Tongue (tissue), 2 donors: Measurements from ENCODE around the gene PPARD. TPM values are rescaled to one million over a fixed set of nuclear protein-coding genes. Genes with fewer than 3 reads are reported as not detected.
A peak's percentile ranks its signal among the peaks of the same experiment; 100 is the strongest.
"Not testable (repeated sequence)": the region's sequence is repeated elsewhere in the genome, so short reads cannot be mapped to it uniquely, and the experiment has no call there.

Source experiments
- DNase-seq: peaks from one replicate; pipeline ENCODE4 v3.0.0-alpha.2; 2015
- total RNA-seq: library from RNA; depleted of rRNA; stranded (reverse); fragments of >200 nt; gene quantifications from one replicate; pipeline ENCODE4 v1.2.3, GENCODE V29; 2014

The PPARD gene
- total RNA-seq, 1 donor from 2014 or later, result 10.6 TPM

DNA sequence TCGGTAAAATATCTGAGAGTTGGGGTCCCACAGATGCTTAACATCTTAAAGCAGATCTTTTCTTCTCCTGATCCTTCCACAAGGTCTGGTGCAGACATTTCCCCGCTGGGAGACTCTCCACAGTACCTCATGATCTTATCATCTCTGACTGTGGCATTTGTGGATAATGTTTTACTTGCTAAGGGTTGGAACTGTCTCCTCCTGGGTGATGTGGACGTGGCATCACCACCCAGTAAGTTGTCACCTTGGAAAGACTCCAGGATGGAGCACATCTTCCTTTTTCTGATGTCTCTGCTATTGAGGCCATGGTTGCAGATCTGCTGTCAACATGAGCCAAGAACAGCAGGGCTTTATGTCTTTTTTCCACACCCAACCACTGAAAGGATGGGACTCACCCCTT lies 67.8 kb downstream of the PPARD start:
- no peak for DNase-seq

DNA sequence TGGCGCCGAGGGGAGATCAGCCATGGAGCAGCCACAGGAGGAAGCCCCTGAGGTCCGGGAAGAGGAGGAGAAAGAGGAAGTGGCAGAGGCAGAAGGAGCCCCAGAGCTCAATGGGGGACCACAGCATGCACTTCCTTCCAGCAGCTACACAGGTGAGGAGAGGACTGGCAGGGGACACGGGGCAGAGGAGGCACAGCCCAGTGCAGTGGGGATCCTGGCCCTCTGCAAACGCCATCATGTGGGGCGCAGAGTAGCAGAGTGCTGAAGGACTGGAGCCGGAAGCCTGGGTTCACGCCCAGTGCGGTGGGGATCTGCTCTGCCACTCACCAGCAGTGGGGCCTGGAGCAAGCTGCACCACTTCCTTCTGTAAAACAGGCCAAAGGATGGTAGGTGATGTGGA lies 68.7 kb downstream of the PPARD start:
- DNase-seq, result no peak

DNA sequence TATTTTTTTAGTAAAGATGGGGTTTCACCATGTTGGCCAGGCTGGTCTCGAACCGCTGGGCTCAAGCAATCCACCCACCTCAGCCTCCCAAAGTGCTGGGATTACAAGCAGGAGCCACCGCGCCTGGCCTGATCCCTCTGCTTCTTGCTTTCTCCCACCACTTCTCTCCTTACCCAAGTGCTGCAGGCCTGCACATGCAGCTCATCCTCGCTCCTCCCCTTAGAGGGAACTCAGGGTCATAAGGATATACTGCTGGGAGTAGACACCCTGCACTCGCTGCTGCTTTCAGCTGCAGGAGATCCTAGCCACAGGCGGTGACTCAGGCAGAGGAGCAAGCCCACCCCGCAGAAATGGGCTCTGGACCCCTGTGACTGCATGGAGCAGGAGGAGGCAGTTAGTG lies 69.7 kb downstream of the PPARD start:
- DNase-seq, result no peak

DNA sequence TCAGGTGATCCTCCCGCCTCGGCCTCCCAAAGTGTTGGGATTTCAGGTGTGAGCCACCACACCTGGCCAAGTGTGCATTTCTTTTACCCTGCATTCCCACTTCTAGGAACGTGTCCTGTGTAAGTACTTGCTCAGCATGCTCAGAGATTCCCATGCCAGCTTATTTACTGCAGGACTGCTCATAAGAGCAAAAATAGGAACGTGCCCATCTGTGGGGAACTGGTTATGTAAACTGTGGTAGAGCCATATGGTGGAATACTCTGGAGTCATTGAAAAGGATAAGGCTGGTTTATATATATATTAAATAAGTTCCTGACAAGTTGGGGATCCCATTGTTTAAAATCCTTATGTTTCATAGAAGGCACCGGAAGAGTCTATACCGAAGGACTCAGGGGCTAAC lies 71.6 kb downstream of the PPARD start:
- DNase-seq, result no peak

DNA sequence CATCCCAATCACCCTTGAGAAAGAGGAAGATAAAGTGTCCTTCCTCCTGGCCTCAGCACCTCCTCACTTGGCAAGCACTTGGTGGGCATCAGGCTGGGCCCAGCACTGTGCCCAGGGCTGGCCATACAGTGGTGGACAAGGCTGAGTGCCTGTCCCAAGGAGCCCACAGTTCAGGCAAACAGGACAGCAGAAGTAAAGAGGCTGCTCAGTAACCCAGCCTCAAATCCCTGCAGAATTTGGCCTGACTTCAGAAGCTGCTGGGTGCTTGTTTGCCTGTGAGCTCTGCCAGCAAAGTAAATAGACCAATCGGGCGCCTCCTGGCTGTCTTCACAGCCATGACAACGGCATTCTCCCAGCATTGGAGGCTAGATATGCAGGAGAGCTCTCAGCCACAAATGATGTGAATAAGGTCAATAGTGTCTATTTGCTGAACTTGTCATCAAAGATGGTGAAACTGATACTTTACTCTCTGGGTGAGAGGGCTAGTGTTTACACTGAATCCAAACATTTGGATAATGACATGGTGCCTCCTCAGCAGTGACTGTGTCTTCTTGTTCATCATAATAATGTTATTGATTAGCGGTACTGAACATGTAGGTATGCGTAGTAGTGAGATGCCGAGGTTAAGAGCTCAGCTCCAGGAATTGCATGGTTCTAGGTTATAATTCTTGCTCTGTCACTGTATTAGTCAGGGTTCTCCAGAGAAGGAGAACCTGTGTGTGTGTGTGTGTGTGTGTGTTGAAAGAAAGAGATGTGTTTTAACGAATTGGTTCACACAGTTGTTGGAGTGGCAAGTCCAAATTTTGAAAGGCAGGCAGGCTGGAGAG lies 72.9 kb downstream of the PPARD start:
- peak; percentile 71 for DNase-seq

DNA sequence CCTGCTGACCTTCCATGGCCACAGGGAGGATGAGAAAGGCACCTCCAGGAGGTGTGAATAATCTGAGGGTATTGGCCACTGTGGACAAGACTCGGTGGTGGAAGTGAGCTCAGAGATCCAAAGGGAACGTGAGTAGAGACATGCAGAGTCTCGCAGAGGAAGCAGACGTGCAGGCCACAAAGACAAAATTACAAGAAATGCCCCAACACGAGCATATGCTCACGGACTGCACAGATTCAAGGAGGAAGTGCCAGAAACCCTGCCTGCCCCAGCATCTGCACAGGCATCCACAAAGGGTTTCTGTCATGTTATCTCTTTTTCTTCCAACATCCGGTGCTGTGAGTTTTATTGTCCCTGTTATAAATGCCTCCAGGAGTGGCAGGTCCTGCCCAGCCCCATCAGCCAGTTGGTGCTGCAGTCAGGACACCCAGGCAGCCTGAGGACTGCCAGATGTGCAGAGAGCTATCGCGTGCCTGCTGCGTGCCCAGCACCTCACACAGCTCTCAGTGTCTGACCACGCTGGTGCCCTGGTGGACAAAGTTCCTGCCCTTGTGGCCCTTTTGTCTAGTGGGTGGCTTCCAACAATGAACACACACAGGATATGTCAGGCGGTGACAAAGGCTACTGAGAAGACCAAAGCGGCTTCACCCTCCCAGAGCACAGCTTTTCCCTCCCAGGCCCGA lies 75.8 kb downstream of the PPARD start:
- no peak for DNase-seq

DNA sequence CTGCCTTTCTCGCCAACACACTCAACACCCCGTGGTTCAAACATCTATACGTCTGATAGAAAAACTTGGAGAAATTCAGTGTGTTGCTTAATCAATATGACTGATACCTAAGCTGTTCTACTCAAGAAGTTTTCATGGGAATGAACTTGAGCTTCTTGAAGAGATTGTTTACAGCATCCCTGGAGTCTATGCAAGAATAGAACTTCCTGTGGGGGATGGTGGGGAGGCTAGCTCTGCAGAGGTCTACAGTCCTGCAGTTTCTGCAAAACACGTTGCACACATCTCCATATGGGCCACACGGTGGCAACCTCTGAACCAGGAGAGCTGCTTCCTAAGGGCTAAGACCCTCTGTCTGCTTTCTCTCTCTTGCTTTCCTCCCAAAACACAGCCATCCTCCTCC lies 77.1 kb downstream of the PPARD start:
- peak; percentile 25 for DNase-seq

DNA sequence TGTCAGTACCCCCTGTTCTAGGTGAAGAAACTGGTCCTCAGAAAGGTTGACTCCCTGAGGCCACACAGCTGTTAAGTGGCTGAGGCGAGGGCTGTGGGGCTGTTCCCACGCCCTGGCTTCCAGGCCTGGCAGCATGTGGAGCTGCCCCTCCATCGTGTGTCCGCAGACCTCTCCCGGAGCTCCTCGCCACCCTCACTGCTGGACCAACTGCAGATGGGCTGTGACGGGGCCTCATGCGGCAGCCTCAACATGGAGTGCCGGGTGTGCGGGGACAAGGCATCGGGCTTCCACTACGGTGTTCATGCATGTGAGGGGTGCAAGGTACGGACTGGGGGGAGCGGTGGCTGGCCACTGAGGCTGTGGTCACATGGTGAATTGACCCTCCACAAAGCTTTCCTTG lies 77.6 kb downstream of the PPARD start:
- no peak for DNase-seq

DNA sequence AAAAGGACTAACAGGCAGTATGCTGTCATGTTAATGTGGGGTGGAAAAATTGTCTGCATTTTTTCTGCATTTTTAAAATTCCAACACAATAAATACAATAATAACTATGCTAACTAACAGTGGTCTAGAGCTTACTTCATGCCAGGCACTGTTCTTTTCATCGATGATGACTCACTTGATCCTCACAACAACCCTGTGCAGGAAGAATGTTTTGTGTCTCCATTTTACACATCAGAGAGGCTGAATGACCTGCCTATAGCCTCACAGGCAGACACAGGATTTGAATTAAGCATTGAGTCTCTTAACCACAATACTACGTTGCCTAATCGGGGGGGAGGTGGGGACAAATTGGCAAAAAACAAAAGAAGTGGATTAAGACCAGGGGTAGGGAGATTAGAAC lies 82.9 kb downstream of the PPARD start:
- no peak for DNase-seq

DNA sequence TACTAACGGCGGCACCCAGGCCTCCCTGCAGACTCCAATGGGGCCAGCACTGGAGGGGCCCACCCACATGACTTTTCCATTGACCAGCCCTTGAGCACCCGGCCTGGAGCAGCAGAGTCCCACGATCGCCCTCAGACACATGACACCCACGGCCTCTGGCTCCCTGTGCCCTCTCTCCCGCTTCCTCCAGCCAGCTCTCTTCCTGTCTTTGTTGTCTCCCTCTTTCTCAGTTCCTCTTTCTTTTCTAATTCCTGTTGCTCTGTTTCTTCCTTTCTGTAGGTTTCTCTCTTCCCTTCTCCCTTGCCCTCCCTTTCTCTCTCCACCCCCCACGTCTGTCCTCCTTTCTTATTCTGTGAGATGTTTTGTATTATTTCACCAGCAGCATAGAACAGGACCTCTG lies 83.7 kb downstream of the PPARD start:
- DNase-seq, result no peak

DNA sequence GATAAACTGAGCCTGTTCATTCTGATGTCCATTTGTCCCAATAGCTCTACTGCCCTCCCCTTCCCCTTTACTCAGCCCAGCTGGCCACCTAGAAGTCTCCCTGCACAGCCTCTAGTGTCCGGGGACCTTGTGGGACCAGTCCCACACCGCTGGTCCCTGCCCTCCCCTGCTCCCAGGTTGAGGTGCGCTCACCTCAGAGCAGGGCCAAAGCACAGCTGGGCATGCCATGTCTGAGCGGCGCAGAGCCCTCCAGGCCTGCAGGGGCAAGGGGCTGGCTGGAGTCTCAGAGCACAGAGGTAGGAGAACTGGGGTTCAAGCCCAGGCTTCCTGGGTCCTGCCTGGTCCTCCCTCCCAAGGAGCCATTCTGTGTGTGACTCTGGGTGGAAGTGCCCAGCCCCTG lies 85.1 kb downstream of the PPARD start:
- DNase-seq, result no peak

DNA sequence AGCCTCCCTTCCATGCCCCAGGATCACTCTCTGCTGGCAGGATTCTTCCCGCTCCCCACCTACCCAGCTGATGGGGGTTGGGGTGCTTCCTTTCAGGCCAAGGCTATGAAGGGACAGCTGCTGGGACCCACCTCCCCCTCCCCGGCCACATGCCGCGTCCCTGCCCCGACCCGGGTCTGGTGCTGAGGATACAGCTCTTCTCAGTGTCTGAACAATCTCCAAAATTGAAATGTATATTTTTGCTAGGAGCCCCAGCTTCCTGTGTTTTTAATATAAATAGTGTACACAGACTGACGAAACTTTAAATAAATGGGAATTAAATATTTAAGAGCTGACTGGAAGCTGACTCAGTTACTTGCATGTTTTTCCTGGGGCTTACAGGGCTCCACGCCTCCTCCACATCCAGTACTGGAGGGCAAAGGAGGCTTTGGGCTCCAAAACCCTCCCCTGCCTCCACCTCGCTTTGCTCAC lies 85.5 kb downstream of the PPARD start:
- DNase-seq, result no peak

DNA sequence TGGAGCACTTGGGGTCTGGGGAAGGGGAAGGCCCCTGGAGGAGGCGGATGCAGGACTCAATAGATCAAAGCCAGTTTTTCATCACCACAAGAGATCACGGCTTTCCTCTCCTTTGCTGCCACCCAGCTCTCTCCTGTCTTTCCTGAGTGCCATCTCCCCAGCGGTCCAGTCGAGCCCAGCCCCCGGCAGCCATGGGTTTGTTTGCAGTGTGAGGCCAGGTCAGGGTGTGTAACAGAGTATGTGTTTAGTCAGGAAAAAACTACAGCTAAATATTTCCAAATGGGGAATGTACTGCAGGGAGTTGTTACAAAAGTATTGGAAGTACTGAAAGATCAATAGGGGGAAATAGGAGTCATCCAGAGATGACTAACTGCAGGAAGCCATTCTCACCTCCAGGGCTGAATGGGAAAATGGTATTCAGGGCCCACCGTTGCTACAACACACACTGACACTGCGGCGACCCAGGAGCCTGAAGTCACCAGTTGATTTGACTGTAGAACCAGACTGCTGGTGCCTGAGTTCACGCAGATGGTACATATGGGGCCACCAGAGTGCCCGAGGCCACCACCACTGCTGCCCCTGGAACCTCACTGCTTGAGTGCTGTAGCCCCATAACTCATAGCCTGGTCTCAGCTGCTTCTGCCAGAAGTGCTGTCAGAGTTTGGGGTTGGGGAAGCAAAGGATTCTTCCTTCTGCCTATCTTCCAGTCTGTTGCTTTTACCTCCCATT lies 86.2 kb downstream of the PPARD start:
- DNase-seq, result no peak

DNA sequence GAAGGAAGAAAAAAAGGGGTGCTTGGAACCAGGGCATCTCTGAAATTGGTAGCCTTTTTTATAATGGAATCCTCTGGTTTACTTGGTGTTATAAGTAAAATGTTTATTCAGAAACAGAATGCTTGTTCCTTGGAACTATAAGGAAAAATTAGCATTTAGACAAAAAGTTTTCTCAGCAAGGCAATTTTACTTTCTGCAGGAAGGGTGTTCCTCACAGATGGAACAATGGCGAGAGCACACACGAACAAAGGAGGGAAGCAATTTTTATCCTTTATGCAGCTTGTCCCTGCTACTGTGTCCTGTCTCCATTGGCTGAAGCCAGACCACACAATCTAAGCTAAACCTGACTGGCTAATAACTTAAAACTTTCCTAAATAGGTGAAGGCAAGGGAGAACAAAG lies 87.1 kb downstream of the PPARD start:
- no peak for DNase-seq

DNA sequence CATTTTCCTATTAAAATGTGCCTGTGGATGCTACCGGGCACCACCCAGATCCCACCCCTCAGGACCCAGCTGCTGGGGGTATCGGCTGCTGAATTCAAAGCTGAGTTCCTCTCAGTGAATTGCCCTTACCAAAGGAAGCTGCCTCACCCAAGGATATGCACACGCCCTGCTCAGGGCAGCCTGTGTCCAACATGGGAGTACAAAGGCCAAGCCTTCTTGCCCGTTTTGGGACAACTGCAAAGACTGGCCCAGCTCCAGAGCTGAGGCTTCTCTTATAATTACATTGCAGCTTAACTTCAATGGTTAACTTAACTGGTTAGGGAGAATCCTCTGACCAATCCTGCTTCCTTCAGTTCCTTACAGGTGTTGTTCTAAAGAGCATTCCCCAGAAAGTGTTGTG lies 89.9 kb downstream of the PPARD start:
- no peak for DNase-seq

DNA sequence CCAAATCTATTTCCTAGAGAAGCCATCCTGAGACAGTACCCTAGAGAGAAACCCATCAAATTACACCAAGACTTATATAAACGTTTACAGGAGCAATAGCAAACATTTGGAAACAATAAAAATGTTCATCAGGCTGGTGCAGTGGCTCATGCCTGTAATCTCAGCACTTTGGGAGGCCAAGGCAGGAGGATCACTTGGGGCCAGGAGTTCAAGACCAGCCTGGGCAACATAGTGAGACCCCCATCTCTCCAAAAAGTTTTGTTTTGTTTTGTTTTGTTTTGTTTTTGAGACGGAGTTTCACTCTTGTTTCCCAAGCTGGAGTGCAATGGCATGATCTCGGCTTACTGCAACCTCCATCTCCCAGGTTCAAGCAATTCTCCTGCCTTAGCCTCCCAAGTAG lies 90.3 kb downstream of the PPARD start:
- DNase-seq, result not testable (repeated sequence)

DNA sequence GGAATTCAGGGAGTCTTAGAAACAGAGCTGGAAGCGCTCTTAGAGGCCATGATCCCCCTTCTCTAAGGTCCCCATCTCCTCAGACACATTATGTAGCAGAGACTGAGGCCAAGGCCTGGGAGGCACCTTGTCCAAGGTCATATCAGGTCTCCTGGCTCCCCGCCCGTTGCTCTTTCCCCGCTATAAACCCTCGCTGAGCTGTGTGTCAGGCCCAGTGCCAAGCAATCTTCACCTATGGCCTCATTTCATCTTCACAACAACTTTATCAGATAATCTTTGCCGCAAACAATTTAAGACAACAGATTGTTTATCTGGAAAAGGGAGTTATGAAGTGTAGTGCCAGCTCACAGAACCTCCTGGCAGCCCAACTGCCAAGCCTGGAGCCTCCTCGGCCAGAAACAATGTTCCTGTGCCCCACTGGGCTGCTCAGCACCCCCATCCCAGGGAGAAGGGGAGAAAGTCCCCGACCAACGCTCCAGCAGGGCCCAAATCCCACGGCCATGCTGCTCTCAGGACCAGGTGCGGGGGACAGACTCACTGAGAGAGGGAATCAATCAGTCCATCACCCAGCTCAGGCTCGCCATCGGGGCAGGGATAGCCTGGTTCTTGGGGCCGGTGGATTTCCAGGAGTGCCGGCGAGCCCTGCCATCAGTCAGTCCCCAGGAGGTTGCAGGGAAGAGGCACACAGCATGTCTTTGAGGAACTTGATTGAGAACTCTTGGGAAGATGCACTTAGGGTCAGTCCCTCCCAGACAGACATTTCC lies 92.9 kb downstream of the PPARD start:
- DNase-seq, result no peak

DNA sequence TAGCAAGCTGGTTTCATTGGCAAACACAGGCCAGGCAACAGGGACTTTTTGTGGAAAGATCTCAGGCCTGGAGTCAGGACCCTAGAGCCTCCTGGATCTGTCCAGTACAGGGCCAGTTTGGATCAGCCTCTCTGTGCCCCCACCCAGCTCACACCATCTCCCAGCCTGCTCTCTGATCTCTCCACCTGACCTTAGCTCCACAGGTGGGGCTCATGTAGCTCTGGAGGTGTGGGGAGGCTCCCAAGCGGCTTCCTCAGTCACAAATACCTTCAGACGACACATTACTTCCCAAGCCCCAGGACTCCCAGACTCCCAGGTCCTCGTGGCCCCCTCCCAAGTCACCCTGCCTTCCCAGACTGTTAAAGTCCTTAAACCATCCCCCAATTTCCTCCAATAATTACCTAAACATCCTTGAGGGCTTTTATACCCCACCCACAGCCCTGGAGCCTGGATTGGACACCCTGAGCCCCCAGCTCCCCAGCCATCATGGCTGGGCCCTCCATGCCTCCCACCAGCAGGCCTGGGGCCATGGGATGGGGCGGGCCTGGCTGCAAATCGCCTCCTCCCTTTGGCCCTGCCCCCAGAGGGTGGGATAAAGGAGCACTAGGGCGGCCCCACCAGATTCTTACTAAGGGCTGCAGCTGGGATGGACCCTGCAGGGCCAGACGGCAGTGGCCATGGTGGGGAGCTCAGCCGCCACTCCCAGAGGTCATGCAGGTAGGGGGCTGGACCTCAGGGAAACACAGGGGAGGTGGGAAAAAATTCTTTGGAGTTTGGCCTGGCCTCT lies 93.9 kb downstream of the PPARD start:
- no peak for DNase-seq

DNA sequence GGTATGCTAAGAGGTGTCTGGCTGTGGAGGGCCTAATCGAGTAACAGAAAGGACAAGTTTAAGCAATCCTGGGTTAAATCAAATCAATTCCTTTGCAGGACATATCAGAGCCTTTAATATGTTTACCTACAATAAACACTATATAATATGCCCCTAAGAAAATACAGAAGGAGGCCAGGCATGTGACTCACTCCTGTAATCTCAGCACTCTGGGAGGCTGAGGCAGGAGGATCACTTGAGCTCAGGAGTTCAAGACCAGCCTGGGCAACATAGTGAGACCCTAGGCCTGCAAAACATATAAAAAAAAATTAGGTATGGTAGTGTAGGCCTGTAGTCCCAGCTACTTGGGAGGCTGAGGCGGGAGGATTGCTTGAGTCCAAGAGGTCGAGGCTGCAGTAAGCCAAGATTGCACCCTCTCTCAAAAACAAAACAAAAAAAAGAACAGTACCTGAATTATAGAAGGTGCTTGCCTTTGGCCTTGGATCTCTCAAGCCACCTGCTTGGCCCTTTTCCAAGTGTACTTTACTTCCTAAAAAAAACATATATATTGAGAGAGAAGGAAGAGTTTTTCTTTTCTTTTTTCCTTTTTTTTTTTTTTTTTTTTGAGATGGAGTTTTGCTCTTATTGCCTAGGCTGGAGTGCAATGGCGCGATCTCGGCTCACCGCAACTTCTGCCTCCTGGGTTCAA lies 96.2 kb downstream of the PPARD start:
- not testable (repeated sequence) for DNase-seq

DNA sequence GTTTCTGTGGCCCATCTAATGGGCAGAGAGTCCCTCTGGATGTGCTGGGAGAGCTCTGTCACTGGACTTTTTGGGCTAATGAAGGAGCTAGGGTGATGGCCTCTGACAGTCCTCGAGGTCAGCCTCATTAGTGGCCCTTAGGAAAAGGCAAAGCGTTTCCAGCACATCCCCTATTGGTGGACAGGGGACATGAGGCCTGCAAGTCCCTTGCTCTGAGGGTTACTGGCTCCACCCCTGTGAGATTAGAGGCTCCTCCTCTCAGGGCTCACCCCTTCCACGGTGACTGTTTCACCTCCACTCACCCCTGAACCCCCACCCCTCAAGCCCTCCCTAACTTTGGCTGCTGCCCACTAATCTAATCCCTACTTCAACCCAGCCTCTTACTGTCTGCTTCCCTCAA lies 97.0 kb downstream of the PPARD start:
- DNase-seq, result no peak

DNA sequence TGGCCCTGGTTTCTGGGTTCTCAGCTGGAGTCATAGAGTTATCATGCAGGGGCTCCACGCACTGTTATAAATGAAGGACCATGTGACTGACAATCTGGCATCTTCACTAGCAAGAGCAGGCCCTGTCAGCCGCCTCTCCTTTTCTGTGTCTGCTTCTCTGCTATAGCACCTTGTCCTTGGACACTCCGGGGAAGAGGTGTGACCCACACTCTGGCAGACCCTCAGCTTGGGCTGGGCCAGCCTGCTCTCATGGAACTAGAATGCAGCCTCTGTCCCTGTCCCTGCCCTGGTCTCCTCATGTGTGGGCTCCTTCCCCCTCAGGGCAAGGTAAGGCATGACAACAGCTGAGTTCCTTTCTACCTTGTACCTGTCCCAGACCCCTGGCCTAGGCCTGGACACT lies 98.8 kb downstream of the PPARD start:
- no peak for DNase-seq
